Measurements from ENCODE around the gene TMEM80. TPM values are rescaled to one million over a fixed set of nuclear protein-coding genes. Genes with fewer than 3 reads are reported as not detected.

TMEM80 gene
- total RNA-seq, 1 experiment from 2014 or later = 25.4 TPM

GRCh38 chr11:699116-699508, 3.5 kb downstream of the TMEM80 start:
- Histone ChIP-seq H3K4me1 (ENCODE audit: low read length) (peaks cover 27% of the 10 kb centered on the region), H3K27ac (ENCODE audit: low read length) (no peak overlapping the region), H3K27me3 (ENCODE audit: low read length) (no peaks in the 10 kb centered on the region), H3K36me3 (ENCODE audit: insufficient read depth, low read length) (no peaks in the 10 kb centered on the region), H4K20me1 (ENCODE audit: insufficient read depth, low read depth, low read length) (no peaks in the 10 kb centered on the region), H3K4me2 (ENCODE audit: low read depth, low read length, poor library complexity, severe bottlenecking) (no peak overlapping the region), H3K9ac (ENCODE audit: low read length) (no peak overlapping the region), H2AFZ (ENCODE audit: low read length) (no peak overlapping the region), H3K4me3 (ENCODE audit: low read length) (no peak overlapping the region), H3K9me2 (replicated peaks; ENCODE audit: insufficient read depth, low read length) (no peaks in the 10 kb centered on the region), H3K9me3 (ENCODE audit: low read length) (no peaks in the 10 kb centered on the region), H3K79me2 (ENCODE audit: low read length) (peaks cover 5% of the 10 kb centered on the region)
- DNase-seq = no peak

GRCh38 chr11:699753-700152, 4.1 kb downstream of the TMEM80 start:
- H3K4me2 ChIP-seq (ENCODE audit: low read depth, low read length, poor library complexity, severe bottlenecking) = no peak overlapping the region
- no peaks in the 10 kb centered on the region for H3K9me2 ChIP-seq (replicated peaks; ENCODE audit: insufficient read depth, low read length)
- DNase-seq = no peak
- no peak overlapping the region for H3K4me3 ChIP-seq (ENCODE audit: low read length)
- no peak overlapping the region for H3K9ac ChIP-seq (ENCODE audit: low read length)
- H3K27me3 ChIP-seq (ENCODE audit: low read length) = no peaks in the 10 kb centered on the region
- no peak overlapping the region for H3K27ac ChIP-seq (ENCODE audit: low read length)
- no peaks in the 10 kb centered on the region for H4K20me1 ChIP-seq (ENCODE audit: insufficient read depth, low read depth, low read length)
- H3K4me1 ChIP-seq (ENCODE audit: low read length) = peaks cover 21% of the 10 kb centered on the region
- peaks cover 3% of the 10 kb centered on the region; the same call in 1 of the 2 replicates for H3K79me2 ChIP-seq (ENCODE audit: low read length)
- no peaks in the 10 kb centered on the region for H3K36me3 ChIP-seq (ENCODE audit: insufficient read depth, low read length)
- H2AFZ ChIP-seq (ENCODE audit: low read length) = no peak overlapping the region
- no peaks in the 10 kb centered on the region for H3K9me3 ChIP-seq (ENCODE audit: low read length)

GRCh38 chr11:701741-702461, 6.3 kb downstream of the TMEM80 start:
- DNase-seq = no peak
- Histone ChIP-seq H3K4me1 (ENCODE audit: low read length) (peaks cover 14% of the 10 kb centered on the region), H3K9me2 (replicated peaks; ENCODE audit: insufficient read depth, low read length) (no peaks in the 10 kb centered on the region)

GRCh38 chr11:702462-703461, 7.1 kb downstream of the TMEM80 start:
- peaks cover 5% of the 10 kb centered on the region for H3K4me1 ChIP-seq (ENCODE audit: low read length)
- H3K9me2 ChIP-seq (replicated peaks; ENCODE audit: insufficient read depth, low read length) = no peaks in the 10 kb centered on the region
- H3K27ac ChIP-seq (ENCODE audit: low read length) = no peak overlapping the region
- 0 out of 2 replicates have a peak, but pooled peaks cover 4% of the 10 kb centered on the region for H4K20me1 ChIP-seq (ENCODE audit: insufficient read depth, low read depth, low read length)
- no peak overlapping the region for H3K4me2 ChIP-seq (ENCODE audit: low read depth, low read length, poor library complexity, severe bottlenecking)
- H3K79me2 ChIP-seq (ENCODE audit: low read length) = no peaks in the 10 kb centered on the region
- no peaks in the 10 kb centered on the region for H3K36me3 ChIP-seq (ENCODE audit: insufficient read depth, low read length)
- H3K4me3 ChIP-seq (ENCODE audit: low read length) = no peak overlapping the region
- no peak for DNase-seq
- H3K27me3 ChIP-seq (ENCODE audit: low read length) = no peaks in the 10 kb centered on the region
- H3K9me3 ChIP-seq (ENCODE audit: low read length) = no peaks in the 10 kb centered on the region
- no peak overlapping the region for H2AFZ ChIP-seq (ENCODE audit: low read length)
- H3K9ac ChIP-seq (ENCODE audit: low read length) = no peak overlapping the region

More at GRCh38 chr11:701741-702461, 6.3 kb downstream of the TMEM80 start:
- Histone ChIP-seq H3K4me3 (ENCODE audit: low read length) (no peak overlapping the region), H3K9ac (ENCODE audit: low read length) (no peak overlapping the region), H2AFZ (ENCODE audit: low read length) (no peak overlapping the region), H4K20me1 (ENCODE audit: insufficient read depth, low read depth, low read length) (0 out of 2 replicates have a peak, but pooled peaks cover 4% of the 10 kb centered on the region), H3K27me3 (ENCODE audit: low read length) (no peaks in the 10 kb centered on the region), H3K9me3 (ENCODE audit: low read length) (no peaks in the 10 kb centered on the region), H3K27ac (ENCODE audit: low read length) (no peak overlapping the region), H3K36me3 (ENCODE audit: insufficient read depth, low read length) (no peaks in the 10 kb centered on the region), H3K79me2 (ENCODE audit: low read length) (no peaks in the 10 kb centered on the region), H3K4me2 (ENCODE audit: low read depth, low read length, poor library complexity, severe bottlenecking) (no peak overlapping the region)

GRCh38 chr11:703506-703905, 7.9 kb downstream of the TMEM80 start:
- Histone ChIP-seq H3K79me2 (ENCODE audit: low read length) (no peaks in the 10 kb centered on the region), H3K27ac (ENCODE audit: low read length) (no peak overlapping the region), H4K20me1 (ENCODE audit: insufficient read depth, low read depth, low read length) (0 out of 2 replicates have a peak, but pooled peaks cover 4% of the 10 kb centered on the region), H3K36me3 (ENCODE audit: insufficient read depth, low read length) (no peaks in the 10 kb centered on the region), H3K4me1 (ENCODE audit: low read length) (no peaks in the 10 kb centered on the region), H3K9me3 (ENCODE audit: low read length) (no peaks in the 10 kb centered on the region), H2AFZ (ENCODE audit: low read length) (no peak overlapping the region), H3K4me3 (ENCODE audit: low read length) (no peak overlapping the region), H3K27me3 (ENCODE audit: low read length) (no peaks in the 10 kb centered on the region), H3K4me2 (ENCODE audit: low read depth, low read length, poor library complexity, severe bottlenecking) (no peak overlapping the region), H3K9me2 (replicated peaks; ENCODE audit: insufficient read depth, low read length) (no peaks in the 10 kb centered on the region), H3K9ac (ENCODE audit: low read length) (no peak overlapping the region)
- no peak for DNase-seq

- Histone ChIP-seq H3K27ac (ENCODE audit: low read length) (no peak overlapping the region), H3K9me2 (replicated peaks; ENCODE audit: insufficient read depth, low read length) (no peaks in the 10 kb centered on the region), H3K4me1 (ENCODE audit: low read length) (no peaks in the 10 kb centered on the region), H3K9me3 (ENCODE audit: low read length) (no peaks in the 10 kb centered on the region), H3K9ac (ENCODE audit: low read length) (no peak overlapping the region), H2AFZ (ENCODE audit: low read length) (no peak overlapping the region), H3K4me2 (ENCODE audit: low read depth, low read length, poor library complexity, severe bottlenecking) (no peak overlapping the region), H3K36me3 (ENCODE audit: insufficient read depth, low read length) (no peaks in the 10 kb centered on the region), H4K20me1 (ENCODE audit: insufficient read depth, low read depth, low read length) (0 out of 2 replicates have a peak, but pooled peaks cover 4% of the 10 kb centered on the region), H3K79me2 (ENCODE audit: low read length) (no peaks in the 10 kb centered on the region), H3K4me3 (ENCODE audit: low read length) (no peak overlapping the region), H3K27me3 (ENCODE audit: low read length) (no peaks in the 10 kb centered on the region)
- no peak for DNase-seq
These were observed 8.6 kb downstream of the TMEM80 start for GRCh38 chr11:704228-704674.

GRCh38 chr11:704781-705645, 9.4 kb downstream of the TMEM80 start:
- no peaks in the 10 kb centered on the region for H3K36me3 ChIP-seq (ENCODE audit: insufficient read depth, low read length)
- no peak overlapping the region for H3K4me3 ChIP-seq (ENCODE audit: low read length)
- no peak overlapping the region for H2AFZ ChIP-seq (ENCODE audit: low read length)
- no peak overlapping the region for H3K27ac ChIP-seq (ENCODE audit: low read length)
- no peaks in the 10 kb centered on the region for H3K9me2 ChIP-seq (replicated peaks; ENCODE audit: insufficient read depth, low read length)
- no peaks in the 10 kb centered on the region for H3K79me2 ChIP-seq (ENCODE audit: low read length)
- no peak overlapping the region for H3K9ac ChIP-seq (ENCODE audit: low read length)
- no peak for DNase-seq
- H4K20me1 ChIP-seq (ENCODE audit: insufficient read depth, low read depth, low read length) = 0 out of 2 replicates have a peak, but pooled peaks cover 4% of the 10 kb centered on the region
- H3K9me3 ChIP-seq (ENCODE audit: low read length) = no peaks in the 10 kb centered on the region
- no peaks in the 10 kb centered on the region for H3K4me1 ChIP-seq (ENCODE audit: low read length)
- H3K4me2 ChIP-seq (ENCODE audit: low read depth, low read length, poor library complexity, severe bottlenecking) = no peak overlapping the region
- no peaks in the 10 kb centered on the region for H3K27me3 ChIP-seq (ENCODE audit: low read length)

Measured in Karpas-422 (cell line).